ENCODE results near the gene KCNJ8. TPM values are rescaled to one million over a fixed set of nuclear protein-coding genes. Genes with fewer than 3 reads are reported as not detected.

The KCNJ8 gene
- total and polyA plus RNA-seq, 8 donors = 7.9 to 28.8 (median 21.5) TPM

DNA sequence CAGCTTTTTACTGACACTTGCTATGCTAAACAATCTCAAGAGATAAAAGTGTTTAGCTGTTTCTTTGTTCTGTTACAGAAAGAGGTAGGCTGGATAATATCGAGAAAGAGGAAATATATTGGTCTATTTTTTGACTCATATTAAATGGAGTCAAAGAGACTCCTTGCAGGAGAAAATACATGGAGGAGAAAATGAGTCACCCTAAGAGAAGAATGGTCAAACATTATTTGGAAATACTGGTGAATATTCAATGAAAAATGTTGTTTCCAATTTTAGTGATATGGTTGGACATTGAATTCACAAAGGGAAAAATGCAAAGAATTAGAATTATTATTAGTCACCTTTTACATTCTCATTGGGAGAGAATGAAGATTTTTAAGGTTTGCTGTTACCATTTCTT lies 3.2 kb downstream of the KCNJ8 start:
- ATAC-seq = no peak
- TF ChIP-seq, protein P1, sequence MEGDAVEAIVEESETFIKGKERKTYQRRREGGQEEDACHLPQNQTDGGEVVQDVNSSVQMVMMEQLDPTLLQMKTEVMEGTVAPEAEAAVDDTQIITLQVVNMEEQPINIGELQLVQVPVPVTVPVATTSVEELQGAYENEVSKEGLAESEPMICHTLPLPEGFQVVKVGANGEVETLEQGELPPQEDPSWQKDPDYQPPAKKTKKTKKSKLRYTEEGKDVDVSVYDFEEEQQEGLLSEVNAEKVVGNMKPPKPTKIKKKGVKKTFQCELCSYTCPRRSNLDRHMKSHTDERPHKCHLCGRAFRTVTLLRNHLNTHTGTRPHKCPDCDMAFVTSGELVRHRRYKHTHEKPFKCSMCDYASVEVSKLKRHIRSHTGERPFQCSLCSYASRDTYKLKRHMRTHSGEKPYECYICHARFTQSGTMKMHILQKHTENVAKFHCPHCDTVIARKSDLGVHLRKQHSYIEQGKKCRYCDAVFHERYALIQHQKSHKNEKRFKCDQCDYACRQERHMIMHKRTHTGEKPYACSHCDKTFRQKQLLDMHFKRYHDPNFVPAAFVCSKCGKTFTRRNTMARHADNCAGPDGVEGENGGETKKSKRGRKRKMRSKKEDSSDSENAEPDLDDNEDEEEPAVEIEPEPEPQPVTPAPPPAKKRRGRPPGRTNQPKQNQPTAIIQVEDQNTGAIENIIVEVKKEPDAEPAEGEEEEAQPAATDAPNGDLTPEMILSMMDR (IDR thresholded peaks at IDR 0.05) = no peak
- peak overlapping the region in 2 of 4 donors; percentile 93 to 94 for H3K27ac ChIP-seq
- intact Hi-C loops (cut with DNase I) = no loop called here
- H3K36me3 ChIP-seq = peaks cover 0 to 8% (median 0%) of the 10 kb centered on the region in 3 donors
- FAIRE-seq = no peak
- peaks cover 0 to 15% (median 6%) of the 10 kb centered on the region in 3 donors for H3K4me1 ChIP-seq
- no peaks in the 10 kb centered on the region for H3K9me3 ChIP-seq
- H3K4me3 ChIP-seq = peak overlapping the region in 2 of 4 donors; percentile 52 to 68
- no peak for DNase-seq
- 33 to 39% methylated on average over 1 of the region's 1 CpG for WGBS, 2 donors
- H3K27me3 ChIP-seq = no peaks in the 10 kb centered on the region

DNA sequence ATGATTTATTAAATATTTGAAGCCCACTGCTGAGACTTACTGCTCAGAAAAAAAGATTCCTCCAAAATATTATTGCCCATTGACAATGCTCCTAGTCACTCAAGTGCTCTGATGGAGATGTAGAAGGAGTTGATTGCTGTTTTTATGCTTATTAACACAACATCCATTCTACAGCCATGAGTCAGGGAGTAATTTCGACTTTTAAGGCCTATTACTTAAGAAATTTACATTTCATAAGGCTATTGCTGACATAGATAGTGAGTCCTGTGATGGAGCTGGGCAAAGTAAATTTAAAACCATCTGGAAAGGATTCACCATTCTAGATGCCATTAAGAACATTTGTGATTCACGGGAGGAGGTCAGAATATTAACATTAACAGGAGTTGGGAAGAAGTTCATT lies 5.2 kb downstream of the KCNJ8 start:
- H3K9me3 ChIP-seq = no peaks in the 10 kb centered on the region
- TF ChIP-seq, protein P1 (IDR thresholded peaks at IDR 0.05) = no peak
- peaks cover 0 to 17% (median 6%) of the 10 kb centered on the region in 3 donors for H3K4me1 ChIP-seq
- no peak overlapping the region for H3K27ac ChIP-seq
- H3K4me3 ChIP-seq = no peak overlapping the region
- peaks cover 0 to 15% (median 3%) of the 10 kb centered on the region in 3 donors for H3K36me3 ChIP-seq
- ATAC-seq (no peak), DNase-seq (no peak), FAIRE-seq (no peak)
- H3K27me3 ChIP-seq = no peaks in the 10 kb centered on the region
- intact Hi-C loops (cut with DNase I) = no loop called here
- 77 to 85% methylated on average over 2 of the region's 2 CpGs for WGBS, 2 donors

DNA sequence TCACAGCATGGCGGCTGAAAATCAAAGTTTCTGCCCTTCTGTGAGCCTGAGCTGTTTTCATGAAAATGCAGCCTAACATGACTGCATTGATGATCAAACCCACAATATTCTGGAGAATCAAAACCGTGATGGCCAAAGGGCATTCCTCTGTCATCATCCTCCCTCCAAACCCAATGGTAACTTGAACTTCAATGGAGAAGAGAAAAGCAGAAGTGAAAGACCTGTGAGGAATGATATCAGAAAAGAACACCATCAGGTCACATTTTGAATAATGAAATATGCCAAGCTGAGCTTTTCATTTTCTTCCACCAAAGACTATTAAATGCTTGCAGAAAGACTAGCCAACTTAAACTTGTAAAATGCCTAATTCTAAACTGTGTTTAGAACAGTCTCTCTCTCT lies 8.1 kb downstream of the KCNJ8 start:
- FAIRE-seq = no peak
- Histone ChIP-seq H3K36me3 (peaks cover 0 to 15% (median 3%) of the 10 kb centered on the region in 3 donors), H3K27ac (no peak overlapping the region), H3K9me3 (no peaks in the 10 kb centered on the region), H3K4me3 (no peak overlapping the region), H3K4me1 (peaks cover 11 to 22% (median 19%) of the 10 kb centered on the region in 3 donors), H3K27me3 (no peaks in the 10 kb centered on the region)
- intact Hi-C loops (cut with DNase I) = no loop called here
- TF ChIP-seq, protein P1 (IDR thresholded peaks at IDR 0.05) = no peak
- 90 to 92% methylated on average over 2 of the region's 2 CpGs for WGBS, 2 donors
- DNase-seq = no peak
- ATAC-seq = no peak

DNA sequence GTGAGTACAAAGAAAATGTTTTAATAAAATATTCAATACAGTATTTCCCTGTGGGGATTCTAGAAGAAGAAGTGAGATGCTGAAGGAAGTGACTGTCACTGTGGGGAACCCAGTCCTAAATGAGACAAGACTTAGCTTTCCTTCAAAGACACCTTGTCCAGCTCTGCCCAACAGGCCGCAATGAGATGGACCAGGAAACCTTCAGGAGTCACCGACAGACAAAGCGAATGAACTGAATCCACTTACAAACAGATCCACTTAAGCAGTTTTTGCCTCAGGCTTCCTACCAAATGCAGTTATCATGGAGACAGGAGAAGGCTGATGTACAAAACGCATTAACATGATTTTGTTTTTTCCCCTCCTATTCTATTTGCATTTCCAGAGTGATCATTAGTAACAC lies 9.6 kb downstream of the KCNJ8 start:
- 90 to 94% methylated on average over 4 of the region's 4 CpGs for WGBS, 2 donors
- ATAC-seq (peak in 2 of 4 donors; percentile 8 to 15), FAIRE-seq (no peak), DNase-seq (no peak)
- Histone ChIP-seq H3K4me3 (no peak overlapping the region), H3K27ac (peak overlapping the region in 3 of 4 donors; percentile 29 to 83 (median 53)), H3K27me3 (no peaks in the 10 kb centered on the region), H3K9me3 (no peaks in the 10 kb centered on the region), H3K4me1 (peaks cover 11 to 18% (median 14%) of the 10 kb centered on the region in 3 donors), H3K36me3 (peaks cover 0 to 15% (median 3%) of the 10 kb centered on the region in 3 donors)
- intact Hi-C loops (cut with DNase I) = no loop called here
- TF ChIP-seq, protein P1 (IDR thresholded peaks at IDR 0.05) = no peak

DNA sequence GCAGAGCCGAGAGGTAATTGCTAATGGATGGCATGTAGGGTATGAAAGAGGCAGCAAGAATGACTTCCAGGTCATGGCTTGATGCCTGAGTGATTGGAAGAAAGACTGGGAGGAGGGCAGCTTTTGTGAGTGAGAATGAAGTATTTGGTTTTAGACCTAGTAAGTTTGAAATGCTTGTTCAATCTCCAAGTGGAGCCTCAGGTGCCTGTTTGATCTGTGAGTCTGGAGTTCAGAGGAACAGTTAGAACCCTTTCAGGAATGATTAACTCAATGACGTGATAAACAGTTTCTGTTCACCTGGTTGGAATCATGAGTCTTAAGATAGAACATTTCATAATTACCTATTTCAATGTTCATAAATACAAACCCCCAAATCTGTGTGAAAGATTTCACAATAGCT lies 10.4 kb downstream of the KCNJ8 start:
- Histone ChIP-seq H3K4me3 (no peak overlapping the region), H3K36me3 (peaks cover 0 to 15% (median 3%) of the 10 kb centered on the region in 3 donors), H3K27me3 (no peaks in the 10 kb centered on the region), H3K9me3 (no peaks in the 10 kb centered on the region), H3K4me1 (peaks cover 11 to 16% (median 14%) of the 10 kb centered on the region in 3 donors), H3K27ac (peak overlapping the region in 3 of 4 donors; percentile 29 to 83 (median 53))
- ATAC-seq (peak; percentile 89 to 94 (median 92)), DNase-seq (no peak), FAIRE-seq (no peak)
- 37 to 47% methylated on average over 2 of the region's 2 CpGs for WGBS, 2 donors
- TF ChIP-seq, protein P1 (IDR thresholded peaks at IDR 0.05) = no peak
- intact Hi-C loops (cut with DNase I) = no loop called here

Data from pancreas (tissue), 10 donors.